ENCODE data around the gene RANBP17. TPM values are rescaled to one million over a fixed set of nuclear protein-coding genes. Genes with fewer than 3 reads are reported as not detected.

The RANBP17 gene
- total and polyA plus RNA-seq, 9 of the 15 experiments (the other 6 are each of a cell fraction or from before 2014, with no cell fraction given): not detected

DNA sequence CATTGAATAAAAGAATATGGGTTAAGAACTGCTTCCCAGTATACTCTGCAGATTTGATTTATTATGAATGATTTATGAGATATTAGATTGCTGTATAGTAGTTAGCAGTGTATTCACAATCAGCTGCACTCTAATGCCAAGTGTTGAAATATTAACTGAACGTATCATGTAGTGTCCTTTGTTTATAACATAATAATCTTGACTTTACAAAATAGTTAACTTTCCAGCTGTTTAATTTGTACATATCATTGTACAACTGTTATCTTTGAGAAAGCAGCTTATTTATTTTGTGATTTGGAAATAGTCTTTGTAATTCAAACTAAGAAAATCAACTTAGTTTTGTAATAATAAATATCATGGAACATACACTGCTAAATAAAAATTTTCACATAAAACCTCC lies 219.5 kb downstream of the RANBP17 start:
- Histone ChIP-seq H3K4me3 (no peak overlapping the region), H3K27me3 (ENCODE audit: control insufficient read depth in 2 of 2, insufficient read depth in 2 of 2, low read length in 2 of 2) (no peaks in the 10 kb centered on the region), H3K79me2 (ENCODE audit: control insufficient read depth, insufficient read depth, low read length) (no peaks in the 10 kb centered on the region), H3K9ac (ENCODE audit: insufficient read depth in 1 of 2, low read depth in 2 of 2, low read length in 2 of 2) (no peak overlapping the region), H3K9me1 (ENCODE audit: control insufficient read depth, insufficient read depth, low read length) (no peaks in the 10 kb centered on the region), H3K9me3 (replicated peaks; ENCODE audit: control insufficient read depth, insufficient read depth, low read depth, low read length) (no peaks in the 10 kb centered on the region), H3K27ac (ENCODE audit: extremely low read depth, low read depth, low read length) (no peak overlapping the region), H3K4me1 (replicated peaks in 1 of 2; ENCODE audit: control insufficient read depth in 2 of 2, insufficient read depth in 2 of 2, low read length in 2 of 2) (no peaks in the 10 kb centered on the region), H3K4me2 (ENCODE audit: insufficient read depth, low read length) (no peak overlapping the region), H4K20me1 (replicated peaks; ENCODE audit: control insufficient read depth, insufficient read depth, low read length) (no peaks in the 10 kb centered on the region), H3K36me3 (ENCODE audit: control insufficient read depth, insufficient read depth, low read length) (no peaks in the 10 kb centered on the region), H2AFZ (ENCODE audit: low read depth, low read length) (no peak overlapping the region)
- CTCF ChIA-PET (ENCODE audit: low intra/inter-chr PET ratio): no interaction called here
- WGBS (ENCODE audit: insufficient coverage, low coverage, missing lambda C conversion rate): 0% methylated on average over 1 of the region's 1 CpG
- FAIRE-seq (no peak), DNase-seq (ENCODE audit: extremely low read depth in 1 of 4, low spot score in 3 of 4) (no peak), ATAC-seq (no peak)
- intact Hi-C loops (cut with micrococcal nuclease): no loop called here
- POLR2A ChIA-PET: no interaction called here
- in situ Hi-C loops (cut with MboI): no loop called here
- TF ChIP-seq PML (IDR thresholded peaks at IDR 0.05; ENCODE audit: low read length): no peak
- TF ChIP-seq, protein P1, sequence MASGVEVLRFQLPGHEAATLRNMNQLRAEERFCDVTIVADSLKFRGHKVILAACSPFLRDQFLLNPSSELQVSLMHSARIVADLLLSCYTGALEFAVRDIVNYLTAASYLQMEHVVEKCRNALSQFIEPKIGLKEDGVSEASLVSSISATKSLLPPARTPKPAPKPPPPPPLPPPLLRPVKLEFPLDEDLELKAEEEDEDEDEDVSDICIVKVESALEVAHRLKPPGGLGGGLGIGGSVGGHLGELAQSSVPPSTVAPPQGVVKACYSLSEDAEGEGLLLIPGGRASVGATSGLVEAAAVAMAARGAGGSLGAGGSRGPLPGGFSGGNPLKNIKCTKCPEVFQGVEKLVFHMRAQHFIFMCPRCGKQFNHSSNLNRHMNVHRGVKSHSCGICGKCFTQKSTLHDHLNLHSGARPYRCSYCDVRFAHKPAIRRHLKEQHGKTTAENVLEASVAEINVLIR (CRISPR knock-in tag; IDR thresholded peaks at IDR 0.05): no peak
- TF ChIP-seq, protein P2, sequence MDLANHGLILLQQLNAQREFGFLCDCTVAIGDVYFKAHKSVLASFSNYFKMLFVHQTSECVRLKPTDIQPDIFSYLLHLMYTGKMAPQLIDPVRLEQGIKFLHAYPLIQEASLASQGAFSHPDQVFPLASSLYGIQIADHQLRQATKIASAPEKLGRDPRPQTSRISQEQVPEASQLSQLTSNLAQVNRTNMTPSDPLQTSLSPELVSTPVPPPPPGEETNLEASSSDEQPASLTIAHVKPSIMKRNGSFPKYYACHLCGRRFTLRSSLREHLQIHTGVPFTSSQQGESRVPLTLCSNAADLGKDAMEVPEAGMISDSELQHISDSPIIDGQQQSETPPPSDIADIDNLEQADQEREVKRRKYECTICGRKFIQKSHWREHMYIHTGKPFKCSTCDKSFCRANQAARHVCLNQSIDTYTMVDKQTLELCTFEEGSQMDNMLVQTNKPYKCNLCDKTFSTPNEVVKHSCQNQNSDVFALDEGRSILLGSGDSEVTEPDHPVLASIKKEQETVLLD (IDR thresholded peaks at IDR 0.05): no peak
- no peak for TF ChIP-seq GABPA (tag; conservative IDR thresholded peaks at IDR 0.05; ENCODE audit: low read depth)
- TF ChIP-seq ZBED1 (IDR thresholded peaks at IDR 0.05): no peak
- TF ChIP-seq FOS (IDR thresholded peaks at IDR 0.05; ENCODE audit: extremely low read depth, insufficient read length): no peak
- TF ChIP-seq, protein P3, sequence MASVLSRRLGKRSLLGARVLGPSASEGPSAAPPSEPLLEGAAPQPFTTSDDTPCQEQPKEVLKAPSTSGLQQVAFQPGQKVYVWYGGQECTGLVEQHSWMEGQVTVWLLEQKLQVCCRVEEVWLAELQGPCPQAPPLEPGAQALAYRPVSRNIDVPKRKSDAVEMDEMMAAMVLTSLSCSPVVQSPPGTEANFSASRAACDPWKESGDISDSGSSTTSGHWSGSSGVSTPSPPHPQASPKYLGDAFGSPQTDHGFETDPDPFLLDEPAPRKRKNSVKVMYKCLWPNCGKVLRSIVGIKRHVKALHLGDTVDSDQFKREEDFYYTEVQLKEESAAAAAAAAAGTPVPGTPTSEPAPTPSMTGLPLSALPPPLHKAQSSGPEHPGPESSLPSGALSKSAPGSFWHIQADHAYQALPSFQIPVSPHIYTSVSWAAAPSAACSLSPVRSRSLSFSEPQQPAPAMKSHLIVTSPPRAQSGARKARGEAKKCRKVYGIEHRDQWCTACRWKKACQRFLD (CRISPR knock-in tag; IDR thresholded peaks at IDR 0.05): no peak
- BruUV-seq (replicated peaks): no TSS peak

Data from K562 (cell line).